Astrocyte (in vitro differentiated cells and primary cell): Measurements from ENCODE around the gene TNFSF13. TPM values are rescaled to one million over a fixed set of nuclear protein-coding genes. Genes with fewer than 3 reads are reported as not detected.

ENCODE experiments used
- DNase-seq: peaks from one replicate; pipeline ENCODE4 v3.0.0-alpha.2; 2010; ENCODE audit warnings: low read depth
- FAIRE-seq: peaks from 2 replicates; lab custom pipeline; 2011; peaks lifted over from hg19 to GRCh38; lab: Jason Lieb, UNC
- H2AFZ ChIP-seq: 2 replicates; pipeline ENCODE4 v1.6.0; 2012; ENCODE audit warnings: low read depth, low read length, inconsistent platforms
- H3K27ac ChIP-seq: 2 replicates; pipeline ENCODE4 v1.5.1; 2011; ENCODE audit warnings: low read depth, low read length, inconsistent platforms
- H3K27me3 ChIP-seq: 2 replicates; pipeline ENCODE4 v1.6.0; 2011; ENCODE audit warnings: low read length, inconsistent platforms; ENCODE audit not compliant: insufficient read depth
- H3K36me3 ChIP-seq: 2 replicates; pipeline ENCODE4 v1.5.1; 2011; ENCODE audit warnings: low read length, inconsistent platforms; ENCODE audit not compliant: insufficient read depth
- H3K4me1 ChIP-seq: 2 replicates; pipeline ENCODE4 v1.5.1; 2011; ENCODE audit warnings: low read length, inconsistent platforms; ENCODE audit not compliant: insufficient read depth
- H3K4me2 ChIP-seq: 2 replicates; pipeline ENCODE4 v1.6.0; 2012; ENCODE audit warnings: low read length, inconsistent platforms
- H3K4me3 ChIP-seq: 2 replicates; pipeline ENCODE4 v1.5.1; 2011; ENCODE audit warnings: low read depth, mild to moderate bottlenecking, low read length, inconsistent platforms; ENCODE audit not compliant: insufficient read depth
- H3K79me2 ChIP-seq: 2 replicates; pipeline ENCODE4 v1.6.0; 2012; ENCODE audit warnings: mild to moderate bottlenecking, low read length, inconsistent platforms; ENCODE audit not compliant: insufficient read depth
- H3K9ac ChIP-seq: 2 replicates; pipeline ENCODE4 v1.6.0; 2012; ENCODE audit warnings: mild to moderate bottlenecking, low read length, inconsistent platforms
- H3K9me3 ChIP-seq: 2 replicates; pipeline ENCODE4 v1.5.1; 2012; ENCODE audit warnings: low read depth, mild to moderate bottlenecking, low read length, inconsistent platforms; ENCODE audit not compliant: insufficient read depth
- H4K20me1 ChIP-seq: 2 replicates; pipeline ENCODE4 v1.6.0; 2012; ENCODE audit warnings: low read length, inconsistent platforms; ENCODE audit not compliant: insufficient read depth
- H3K27ac Mint-ChIP-seq: one replicate; pipeline ENCODE4 v1.8.0; 2021; ENCODE audit warnings: mild to moderate bottlenecking, mixed read lengths; ENCODE audit not compliant: unreplicated experiment
- H3K27me3 Mint-ChIP-seq: one replicate; pipeline ENCODE4 v1.8.0; 2021; ENCODE audit warnings: low read depth, mixed read lengths; ENCODE audit not compliant: unreplicated experiment
- H3K36me3 Mint-ChIP-seq: one replicate; pipeline ENCODE4 v1.8.0; 2021; ENCODE audit warnings: low read depth, mixed read lengths; ENCODE audit not compliant: unreplicated experiment
- H3K4me1 Mint-ChIP-seq: one replicate; pipeline ENCODE4 v1.8.0; 2021; ENCODE audit warnings: low read depth, mixed read lengths; ENCODE audit not compliant: unreplicated experiment
- H3K4me3 Mint-ChIP-seq: one replicate; pipeline ENCODE4 v1.8.0; 2021; ENCODE audit warnings: mild to moderate bottlenecking, moderate library complexity, mixed read lengths; ENCODE audit not compliant: unreplicated experiment
- H3K9me3 Mint-ChIP-seq: one replicate; pipeline ENCODE4 v1.8.0; 2021; ENCODE audit warnings: mild to moderate bottlenecking, mixed read lengths; ENCODE audit not compliant: unreplicated experiment
- EZH2 ChIP-seq: IDR thresholded peaks from 2 replicates; pipeline ENCODE4 v1.6.1; 2012; ENCODE audit warnings: mild to moderate bottlenecking, low read length, inconsistent platforms; ENCODE audit not compliant: insufficient read depth
- total RNA-seq: library from RNA; stranded (reverse); gene quantifications from 2 replicates; pipeline ENCODE4 v1.2.1, GENCODE V29; 2021
- TF ChIP-seq, protein P1 (sequence below): IDR thresholded peaks from 2 replicates; pipeline ENCODE4 v1.5.1; 2011; ENCODE audit warnings: low read depth, mild to moderate bottlenecking, inconsistent platforms, low read length, moderate library complexity; ENCODE audit not compliant: insufficient read depth

The TNFSF13 gene
- total RNA-seq, 1 donor from 2014 or later, result 0.93 TPM

DNA sequence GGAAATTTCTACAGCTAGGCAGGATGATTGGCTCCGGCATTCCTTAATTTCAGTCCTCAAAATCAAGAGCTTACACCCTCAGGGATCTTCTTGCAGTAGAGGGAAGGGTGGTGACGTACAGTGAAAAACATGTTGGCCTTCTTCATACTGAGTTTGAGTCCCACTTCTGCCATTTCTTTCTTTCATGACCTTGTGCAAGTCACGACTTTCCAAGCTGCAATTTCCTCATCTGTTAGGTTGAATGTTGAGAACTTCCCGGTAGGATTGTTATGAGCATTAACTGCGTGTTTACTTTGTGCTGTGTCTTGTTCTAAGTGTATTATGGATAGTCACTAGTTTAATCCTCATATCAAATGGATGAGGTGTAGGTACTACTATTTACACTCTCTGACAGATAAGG, 11.0 kb downstream of the TNFSF13 start:
- no peaks in the 10 kb centered on the region for H3K27me3 ChIP-seq
- Mint-ChIP-seq H3K9me3 (no peaks in the 10 kb centered on the region), H3K27ac (no peak overlapping the region), H3K4me1 (peaks cover 8% of the 10 kb centered on the region), H3K4me3 (no peak overlapping the region), H3K36me3 (peaks cover 29% of the 10 kb centered on the region), H3K27me3 (no peaks in the 10 kb centered on the region)
- H3K36me3 ChIP-seq, result peaks cover 48% of the 10 kb centered on the region
- no peak overlapping the region for H2AFZ ChIP-seq
- H3K9me3 ChIP-seq, result no peaks in the 10 kb centered on the region
- H3K9ac ChIP-seq, result no peak overlapping the region
- no peak for DNase-seq
- FAIRE-seq, result no peak
- H3K4me2 ChIP-seq, result no peak overlapping the region
- no peak for TF ChIP-seq EZH2
- TF ChIP-seq, protein P1, sequence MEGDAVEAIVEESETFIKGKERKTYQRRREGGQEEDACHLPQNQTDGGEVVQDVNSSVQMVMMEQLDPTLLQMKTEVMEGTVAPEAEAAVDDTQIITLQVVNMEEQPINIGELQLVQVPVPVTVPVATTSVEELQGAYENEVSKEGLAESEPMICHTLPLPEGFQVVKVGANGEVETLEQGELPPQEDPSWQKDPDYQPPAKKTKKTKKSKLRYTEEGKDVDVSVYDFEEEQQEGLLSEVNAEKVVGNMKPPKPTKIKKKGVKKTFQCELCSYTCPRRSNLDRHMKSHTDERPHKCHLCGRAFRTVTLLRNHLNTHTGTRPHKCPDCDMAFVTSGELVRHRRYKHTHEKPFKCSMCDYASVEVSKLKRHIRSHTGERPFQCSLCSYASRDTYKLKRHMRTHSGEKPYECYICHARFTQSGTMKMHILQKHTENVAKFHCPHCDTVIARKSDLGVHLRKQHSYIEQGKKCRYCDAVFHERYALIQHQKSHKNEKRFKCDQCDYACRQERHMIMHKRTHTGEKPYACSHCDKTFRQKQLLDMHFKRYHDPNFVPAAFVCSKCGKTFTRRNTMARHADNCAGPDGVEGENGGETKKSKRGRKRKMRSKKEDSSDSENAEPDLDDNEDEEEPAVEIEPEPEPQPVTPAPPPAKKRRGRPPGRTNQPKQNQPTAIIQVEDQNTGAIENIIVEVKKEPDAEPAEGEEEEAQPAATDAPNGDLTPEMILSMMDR, result no peak
- H3K4me1 ChIP-seq, result peaks cover 8% of the 10 kb centered on the region
- no peak overlapping the region for H3K4me3 ChIP-seq
- peaks cover 41% of the 10 kb centered on the region for H4K20me1 ChIP-seq
- no peak overlapping the region for H3K27ac ChIP-seq
- peaks cover 76% of the 10 kb centered on the region for H3K79me2 ChIP-seq

DNA sequence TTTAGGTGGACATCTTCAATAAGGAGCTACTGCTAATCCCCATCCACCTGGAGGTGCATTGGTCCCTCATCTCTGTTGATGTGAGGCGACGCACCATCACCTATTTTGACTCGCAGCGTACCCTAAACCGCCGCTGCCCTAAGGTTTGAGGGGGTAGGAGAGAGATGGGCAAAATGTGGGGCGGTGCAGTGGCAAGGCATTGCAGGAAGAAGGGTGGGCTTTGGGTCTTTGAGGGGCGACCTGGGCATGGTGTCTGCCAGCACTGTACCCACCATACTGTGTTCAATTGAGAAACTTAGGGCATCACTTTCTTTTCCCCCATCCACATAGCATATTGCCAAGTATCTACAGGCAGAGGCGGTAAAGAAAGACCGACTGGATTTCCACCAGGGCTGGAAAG, 11.8 kb downstream of the TNFSF13 start:
- Mint-ChIP-seq H3K27ac (no peak overlapping the region), H3K4me3 (peak overlapping the region; percentile 50), H3K9me3 (no peaks in the 10 kb centered on the region), H3K27me3 (no peaks in the 10 kb centered on the region), H3K36me3 (peaks cover 31% of the 10 kb centered on the region), H3K4me1 (peaks cover 14% of the 10 kb centered on the region)
- Histone ChIP-seq H3K27ac (no peak overlapping the region), H3K4me3 (no peak overlapping the region), H3K4me1 (peaks cover 15% of the 10 kb centered on the region), H3K4me2 (no peak overlapping the region), H3K36me3 (peaks cover 48% of the 10 kb centered on the region), H3K9ac (no peak overlapping the region), H3K9me3 (no peaks in the 10 kb centered on the region), H3K27me3 (no peaks in the 10 kb centered on the region), H3K79me2 (peaks cover 76% of the 10 kb centered on the region), H2AFZ (no peak overlapping the region), H4K20me1 (peaks cover 41% of the 10 kb centered on the region)
- FAIRE-seq (no peak), DNase-seq (no peak)
- no peak for TF ChIP-seq EZH2
- TF ChIP-seq, protein P1, result no peak

DNA sequence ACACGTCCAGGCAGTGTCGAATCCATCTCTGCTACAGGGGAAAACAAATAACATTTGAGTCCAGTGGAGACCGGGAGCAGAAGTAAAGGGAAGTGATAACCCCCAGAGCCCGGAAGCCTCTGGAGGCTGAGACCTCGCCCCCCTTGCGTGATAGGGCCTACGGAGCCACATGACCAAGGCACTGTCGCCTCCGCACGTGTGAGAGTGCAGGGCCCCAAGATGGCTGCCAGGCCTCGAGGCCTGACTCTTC, 13.7 kb downstream of the TNFSF13 start:
- H3K27me3 ChIP-seq, result no peaks in the 10 kb centered on the region
- Mint-ChIP-seq H3K27ac (peak overlapping the region; percentile 99), H3K4me1 (peaks cover 34% of the 10 kb centered on the region), H3K27me3 (no peaks in the 10 kb centered on the region), H3K36me3 (peaks cover 37% of the 10 kb centered on the region), H3K4me3 (peak overlapping the region; percentile 97), H3K9me3 (no peaks in the 10 kb centered on the region)
- H3K9me3 ChIP-seq, result no peaks in the 10 kb centered on the region
- TF ChIP-seq EZH2, result no peak
- TF ChIP-seq, protein P1, result no peak
- H3K36me3 ChIP-seq, result peaks cover 55% of the 10 kb centered on the region
- peaks cover 53% of the 10 kb centered on the region for H4K20me1 ChIP-seq
- H2AFZ ChIP-seq, result peak overlapping the region; percentile 80
- peak overlapping the region; percentile 79 for H3K27ac ChIP-seq
- peak; percentile 54 for FAIRE-seq
- H3K4me2 ChIP-seq, result peak overlapping the region; percentile 99
- peaks cover 23% of the 10 kb centered on the region for H3K4me1 ChIP-seq
- peak overlapping the region; percentile 88 for H3K9ac ChIP-seq
- peaks cover 83% of the 10 kb centered on the region for H3K79me2 ChIP-seq
- H3K4me3 ChIP-seq, result peak overlapping the region; percentile 67
- no peak for DNase-seq
